IPS-18a (cell line): Measurements from ENCODE around the gene GPR107.

ENCODE experiments used
- H3K27ac ChIP-seq: one replicate; pipeline ENCODE4 v1.5.1; 2013; ENCODE audit warnings: low read length
- H3K27me3 ChIP-seq: one replicate; pipeline ENCODE4 v1.6.1; 2013; ENCODE audit warnings: mild to moderate bottlenecking, low read length; ENCODE audit not compliant: control insufficient read depth, insufficient read depth
- H3K36me3 ChIP-seq: one replicate; pipeline ENCODE4 v1.6.1; 2013; ENCODE audit warnings: low read depth, low read length; ENCODE audit not compliant: control insufficient read depth
- H3K4me1 ChIP-seq: one replicate; pipeline ENCODE4 v1.6.1; 2013; ENCODE audit warnings: low read depth, low read length; ENCODE audit not compliant: control insufficient read depth
- H3K4me3 ChIP-seq: one replicate; pipeline ENCODE4 v1.5.1; 2013; ENCODE audit warnings: low read length
- H3K9ac ChIP-seq: one replicate; pipeline ENCODE4 v1.6.1; 2013; ENCODE audit warnings: mild to moderate bottlenecking, low read length, moderate library complexity
- H3K9me3 ChIP-seq: one replicate; pipeline ENCODE4 v1.6.1; 2013; ENCODE audit warnings: low read depth, low read length; ENCODE audit not compliant: control insufficient read depth

GPR107 gene

GRCh38 chr9:130104491-130105193 lies 50.9 kb downstream of the GPR107 start:
- no peaks in the 10 kb centered on the region for H3K4me1 ChIP-seq
- no peaks in the 10 kb centered on the region for H3K9me3 ChIP-seq
- no peak overlapping the region for H3K4me3 ChIP-seq
- H3K36me3 ChIP-seq = peaks cover 37% of the 10 kb centered on the region
- no peak overlapping the region for H3K9ac ChIP-seq
- no peaks in the 10 kb centered on the region for H3K27me3 ChIP-seq
- H3K27ac ChIP-seq = no peak overlapping the region

- Histone ChIP-seq H3K4me3 (no peak overlapping the region), H3K4me1 (no peaks in the 10 kb centered on the region), H3K36me3 (peaks cover 21% of the 10 kb centered on the region), H3K27ac (no peak overlapping the region), H3K9ac (no peak overlapping the region), H3K9me3 (no peaks in the 10 kb centered on the region), H3K27me3 (no peaks in the 10 kb centered on the region)
These were observed 53.1 kb downstream of the GPR107 start for GRCh38 chr9:130106860-130107233.

DNA sequence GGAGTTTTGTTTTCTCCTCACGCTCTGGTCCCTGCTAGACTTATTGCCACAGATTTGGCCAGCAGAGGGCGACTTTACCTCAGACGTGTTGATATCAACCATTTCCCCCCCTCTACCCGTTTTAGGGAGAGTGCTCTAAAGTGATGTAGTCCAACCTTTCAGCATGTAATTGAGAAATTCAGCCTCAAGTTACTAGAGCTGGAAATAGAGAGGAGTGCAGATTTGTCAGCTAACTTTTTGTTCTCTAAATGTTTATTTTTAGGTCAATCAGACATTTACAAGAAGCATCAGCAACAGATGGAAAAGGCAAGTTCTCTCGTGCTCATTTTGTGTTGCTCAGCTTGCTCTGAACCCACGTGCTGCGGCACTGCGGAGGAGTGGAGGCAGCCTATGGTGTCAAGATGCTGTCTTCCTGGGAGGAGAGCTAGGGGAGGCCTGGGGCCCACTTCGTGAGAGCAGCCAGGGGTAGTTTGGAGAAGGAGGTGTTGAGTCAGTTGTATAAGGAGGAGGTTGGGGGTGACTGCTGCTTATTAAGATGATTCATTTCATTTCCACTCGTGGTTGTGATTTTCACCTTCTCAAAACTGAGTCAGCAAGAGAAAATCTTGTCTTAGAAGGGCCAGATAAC lies 53.6 kb downstream of the GPR107 start:
- no peak overlapping the region for H3K27ac ChIP-seq
- H3K4me1 ChIP-seq = no peaks in the 10 kb centered on the region
- no peak overlapping the region for H3K4me3 ChIP-seq
- H3K9ac ChIP-seq = no peak overlapping the region
- H3K9me3 ChIP-seq = no peaks in the 10 kb centered on the region
- H3K27me3 ChIP-seq = no peaks in the 10 kb centered on the region
- H3K36me3 ChIP-seq = peaks cover 18% of the 10 kb centered on the region

- H3K9me3 ChIP-seq = no peaks in the 10 kb centered on the region
- H3K36me3 ChIP-seq = peaks cover 17% of the 10 kb centered on the region
- no peak overlapping the region for H3K27ac ChIP-seq
- H3K4me3 ChIP-seq = no peak overlapping the region
- no peaks in the 10 kb centered on the region for H3K27me3 ChIP-seq
- no peaks in the 10 kb centered on the region for H3K4me1 ChIP-seq
- H3K9ac ChIP-seq = no peak overlapping the region
These were observed 54.2 kb downstream of the GPR107 start for GRCh38 chr9:130107955-130108354.

GRCh38 chr9:130110166-130110565 lies 56.5 kb downstream of the GPR107 start:
- Histone ChIP-seq H3K27ac (no peak overlapping the region), H3K9ac (no peak overlapping the region), H3K27me3 (no peaks in the 10 kb centered on the region), H3K36me3 (peaks cover 17% of the 10 kb centered on the region), H3K4me1 (no peaks in the 10 kb centered on the region), H3K9me3 (no peaks in the 10 kb centered on the region), H3K4me3 (no peak overlapping the region)

DNA sequence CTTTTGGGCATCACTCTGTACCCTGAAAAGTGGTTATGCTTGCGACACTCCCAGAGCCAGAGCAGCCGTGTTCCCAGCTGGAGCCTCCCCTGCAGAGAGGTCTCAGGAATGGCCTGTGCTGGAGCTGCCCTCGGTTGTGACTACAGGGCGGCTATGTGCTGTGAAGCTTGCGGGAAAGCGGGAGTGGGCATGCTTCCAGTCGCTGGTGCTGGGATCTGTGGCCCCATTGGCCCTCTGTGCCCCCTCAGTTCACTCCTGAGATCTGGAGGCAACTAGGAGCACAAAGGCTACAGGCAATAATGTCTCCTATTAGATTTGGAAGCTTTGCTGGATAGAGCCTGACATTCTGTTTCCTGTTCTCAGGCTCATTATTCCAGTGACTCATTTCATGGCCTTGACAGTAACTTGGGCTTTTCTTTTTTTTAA lies 56.9 kb downstream of the GPR107 start:
- no peak overlapping the region for H3K9ac ChIP-seq
- H3K4me1 ChIP-seq = no peaks in the 10 kb centered on the region
- H3K9me3 ChIP-seq = no peaks in the 10 kb centered on the region
- H3K4me3 ChIP-seq = no peak overlapping the region
- peaks cover 17% of the 10 kb centered on the region for H3K36me3 ChIP-seq
- no peak overlapping the region for H3K27ac ChIP-seq
- no peaks in the 10 kb centered on the region for H3K27me3 ChIP-seq

DNA sequence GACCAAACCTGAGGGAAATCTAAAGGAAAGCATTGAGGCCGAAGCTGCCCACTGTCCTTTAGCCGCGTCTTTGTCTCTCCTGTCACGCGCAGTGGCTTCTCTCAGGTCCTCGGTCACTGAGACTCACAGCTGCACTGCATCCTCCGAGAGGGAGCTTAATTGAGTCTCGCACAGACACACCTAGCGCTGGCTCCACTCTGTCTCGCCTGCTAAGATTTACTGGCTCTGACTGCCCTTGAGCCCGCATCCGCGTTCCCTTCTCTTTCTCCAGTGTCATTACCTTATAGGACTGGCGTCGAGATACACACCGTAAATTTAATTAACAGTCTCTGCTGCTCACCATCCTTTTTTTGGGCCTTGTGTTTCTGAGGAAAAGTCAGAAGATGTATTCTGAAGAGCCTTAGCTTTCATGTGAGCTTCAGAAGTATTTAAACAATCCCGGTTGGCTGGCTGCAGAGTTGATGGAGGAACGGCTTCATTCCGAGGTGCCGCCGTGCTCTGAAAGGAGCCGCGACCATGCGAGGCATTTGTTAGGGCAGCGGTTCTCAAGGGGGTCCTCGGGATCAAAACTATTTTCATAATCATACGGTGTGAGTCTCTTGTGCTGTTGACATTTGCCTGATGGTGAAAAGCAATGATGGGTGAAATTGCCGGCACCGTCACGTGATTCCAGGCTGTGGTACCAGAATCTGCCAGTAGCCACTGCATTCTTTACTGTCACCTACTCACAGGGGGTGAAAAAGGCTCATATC lies 58.3 kb downstream of the GPR107 start:
- Histone ChIP-seq H3K4me3 (no peak overlapping the region), H3K9me3 (no peaks in the 10 kb centered on the region), H3K27me3 (no peaks in the 10 kb centered on the region), H3K27ac (no peak overlapping the region), H3K36me3 (peaks cover 20% of the 10 kb centered on the region), H3K4me1 (no peaks in the 10 kb centered on the region), H3K9ac (no peak overlapping the region)

GRCh38 chr9:130112538-130113151 lies 58.9 kb downstream of the GPR107 start:
- peaks cover 16% of the 10 kb centered on the region for H3K36me3 ChIP-seq
- H3K9ac ChIP-seq = no peak overlapping the region
- no peaks in the 10 kb centered on the region for H3K4me1 ChIP-seq
- no peak overlapping the region for H3K4me3 ChIP-seq
- H3K9me3 ChIP-seq = no peaks in the 10 kb centered on the region
- H3K27me3 ChIP-seq = no peaks in the 10 kb centered on the region
- no peak overlapping the region for H3K27ac ChIP-seq

DNA sequence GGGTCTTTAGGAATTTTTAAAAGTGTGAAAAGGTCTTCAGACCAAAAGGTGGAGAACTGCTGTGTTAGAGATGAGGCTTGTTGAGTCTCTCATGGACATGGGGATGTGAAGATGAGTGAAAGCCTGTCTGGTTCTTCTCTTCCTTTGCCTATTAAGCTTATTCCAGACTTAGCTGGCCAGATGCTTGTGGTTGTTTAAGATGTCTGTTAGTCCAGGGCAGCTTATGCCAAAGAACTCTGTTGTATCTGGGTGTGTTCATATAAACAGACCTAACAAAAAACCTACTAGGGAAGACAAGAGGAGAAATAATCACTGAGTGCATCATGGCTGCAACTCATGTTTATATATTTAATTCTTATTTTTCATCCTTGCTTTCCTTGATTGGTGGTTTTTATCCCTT lies 61.0 kb downstream of the GPR107 start:
- Histone ChIP-seq H3K4me1 (peaks cover 6% of the 10 kb centered on the region), H3K4me3 (no peak overlapping the region), H3K27ac (no peak overlapping the region), H3K36me3 (peaks cover 7% of the 10 kb centered on the region), H3K9ac (no peak overlapping the region), H3K27me3 (no peaks in the 10 kb centered on the region), H3K9me3 (no peaks in the 10 kb centered on the region)

DNA sequence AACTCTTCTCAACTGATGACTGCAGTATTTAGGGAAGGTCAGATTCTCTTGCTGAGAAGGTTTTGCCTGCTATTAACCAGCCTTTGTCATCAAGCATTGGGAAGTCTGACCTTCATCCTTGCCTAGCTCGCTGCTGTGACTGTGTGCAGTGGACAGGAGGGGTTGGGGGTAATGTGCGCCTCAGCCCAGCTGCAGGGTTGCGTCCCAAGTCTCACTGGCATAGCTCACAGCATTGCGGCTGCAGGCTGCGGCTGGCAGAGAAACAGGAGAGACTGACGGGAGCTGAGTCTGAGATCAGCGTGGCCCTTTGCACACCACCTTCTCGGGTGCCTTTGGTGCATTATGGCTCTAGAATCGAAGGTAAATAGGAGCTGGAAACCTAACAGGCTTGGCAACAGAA lies 62.6 kb downstream of the GPR107 start:
- Histone ChIP-seq H3K4me3 (no peak overlapping the region), H3K27me3 (no peaks in the 10 kb centered on the region), H3K4me1 (peaks cover 6% of the 10 kb centered on the region), H3K9me3 (no peaks in the 10 kb centered on the region), H3K36me3 (peaks cover 7% of the 10 kb centered on the region), H3K9ac (no peak overlapping the region), H3K27ac (no peak overlapping the region)

DNA sequence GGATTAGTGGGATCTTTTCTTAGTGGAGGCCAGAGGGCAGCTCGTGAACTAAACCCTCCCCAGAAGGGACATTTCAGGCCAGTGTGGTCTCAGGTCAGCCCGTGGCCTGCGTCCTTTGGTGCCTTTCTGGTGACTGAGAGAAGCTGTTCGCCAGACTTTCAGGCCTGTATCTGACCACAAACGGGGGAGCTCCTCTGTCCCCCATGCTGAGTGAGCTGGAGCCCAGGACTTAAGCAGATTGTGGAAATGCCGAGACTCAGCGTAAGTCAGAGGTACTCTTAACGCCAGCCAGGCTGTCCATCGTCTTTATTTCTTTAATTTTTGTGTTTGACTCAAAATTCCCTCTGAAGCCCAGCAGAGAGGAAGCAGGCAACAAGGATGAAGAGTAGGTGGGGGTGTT lies 63.7 kb downstream of the GPR107 start:
- H3K27ac ChIP-seq = no peak overlapping the region

More for the DNA sequence above, 63.7 kb downstream of the GPR107 start:
- peaks cover 3% of the 10 kb centered on the region for H3K36me3 ChIP-seq
- no peaks in the 10 kb centered on the region for H3K9me3 ChIP-seq
- no peak overlapping the region for H3K9ac ChIP-seq
- no peaks in the 10 kb centered on the region for H3K27me3 ChIP-seq
- H3K4me3 ChIP-seq = no peak overlapping the region
- peaks cover 6% of the 10 kb centered on the region for H3K4me1 ChIP-seq
